ENCODE measurements around the gene STX10.
"Not testable (repeated sequence)": the region's sequence is repeated elsewhere in the genome, so short reads cannot be mapped to it uniquely, and the experiment has no call there.

The STX10 gene

DNA sequence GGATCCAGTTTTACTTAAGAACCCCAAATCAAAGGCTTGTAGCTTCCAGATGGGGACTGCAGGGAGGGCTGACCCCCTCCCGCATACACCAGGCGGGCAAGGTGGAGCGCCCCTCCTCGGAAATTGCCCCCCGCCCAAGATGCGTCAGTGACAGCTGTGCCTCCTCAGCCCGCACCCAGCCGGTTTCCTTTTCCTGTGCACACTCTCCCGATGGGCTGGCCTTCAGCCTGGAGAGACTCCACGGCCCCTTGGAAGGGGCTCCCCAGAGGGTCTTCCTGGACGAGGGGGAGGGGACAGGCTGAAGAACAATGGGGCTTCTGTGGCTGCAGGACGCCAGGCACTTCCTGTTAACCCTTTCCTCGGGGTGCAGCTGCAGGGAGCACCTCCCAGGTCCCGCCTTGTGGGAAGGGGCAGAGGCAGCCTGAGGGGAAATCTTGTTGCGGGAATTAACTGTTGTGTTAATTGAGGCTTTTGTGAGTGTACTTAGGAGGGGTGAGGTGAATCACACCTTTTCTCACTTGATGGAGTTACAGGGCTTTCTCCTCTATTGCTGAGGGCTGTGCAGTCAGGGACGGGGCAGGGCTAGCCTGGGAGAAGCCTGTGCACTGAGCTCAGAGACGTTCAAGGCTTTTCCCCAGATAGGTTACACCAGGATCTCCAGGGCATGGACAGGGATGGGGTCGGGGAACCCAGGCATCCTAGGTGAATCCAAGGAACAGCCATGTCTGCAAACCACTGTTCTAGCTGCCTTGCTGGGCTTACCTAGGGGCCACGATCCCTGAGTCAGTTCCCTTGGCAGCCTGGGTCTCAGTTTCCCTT, 14.4 kb upstream of the STX10 start:
- DNase-seq, result no peak

DNA sequence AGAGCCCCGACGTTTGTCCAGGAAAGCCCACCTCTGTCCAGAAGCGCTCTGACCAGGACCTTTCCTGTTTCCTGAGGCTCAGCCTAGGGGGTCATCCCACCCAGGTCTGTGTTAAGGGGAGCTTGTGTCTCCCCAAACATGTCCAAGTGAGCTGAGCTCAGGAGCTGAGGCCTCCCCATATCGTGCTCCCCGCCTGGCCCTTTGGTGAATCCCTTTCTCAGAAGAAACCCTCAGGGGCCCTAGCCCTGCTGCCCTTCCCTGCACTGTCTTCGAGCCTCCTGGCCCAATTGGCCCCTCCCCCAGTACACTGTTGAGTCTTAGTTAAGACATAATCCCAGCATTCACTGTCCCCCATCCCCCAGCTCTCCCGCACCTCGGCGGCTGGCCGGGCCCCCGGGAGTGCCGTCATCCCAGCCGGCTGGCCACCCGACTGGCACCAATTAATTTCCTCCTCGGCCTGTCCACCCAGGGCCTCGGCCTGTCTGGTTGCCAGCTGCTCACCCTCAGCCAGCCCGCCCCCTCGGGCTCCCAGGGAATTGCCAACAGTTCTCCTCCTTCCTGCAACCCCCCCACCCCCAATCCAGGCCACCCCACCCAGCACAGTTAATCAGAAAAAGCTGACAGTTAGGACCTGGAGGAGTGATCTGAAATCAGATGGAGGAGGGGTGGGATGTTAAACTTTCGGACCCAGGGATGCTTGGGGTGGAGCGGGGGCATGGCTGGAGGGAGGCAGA, 13.6 kb upstream of the STX10 start:
- peak; percentile 42 for DNase-seq

DNA sequence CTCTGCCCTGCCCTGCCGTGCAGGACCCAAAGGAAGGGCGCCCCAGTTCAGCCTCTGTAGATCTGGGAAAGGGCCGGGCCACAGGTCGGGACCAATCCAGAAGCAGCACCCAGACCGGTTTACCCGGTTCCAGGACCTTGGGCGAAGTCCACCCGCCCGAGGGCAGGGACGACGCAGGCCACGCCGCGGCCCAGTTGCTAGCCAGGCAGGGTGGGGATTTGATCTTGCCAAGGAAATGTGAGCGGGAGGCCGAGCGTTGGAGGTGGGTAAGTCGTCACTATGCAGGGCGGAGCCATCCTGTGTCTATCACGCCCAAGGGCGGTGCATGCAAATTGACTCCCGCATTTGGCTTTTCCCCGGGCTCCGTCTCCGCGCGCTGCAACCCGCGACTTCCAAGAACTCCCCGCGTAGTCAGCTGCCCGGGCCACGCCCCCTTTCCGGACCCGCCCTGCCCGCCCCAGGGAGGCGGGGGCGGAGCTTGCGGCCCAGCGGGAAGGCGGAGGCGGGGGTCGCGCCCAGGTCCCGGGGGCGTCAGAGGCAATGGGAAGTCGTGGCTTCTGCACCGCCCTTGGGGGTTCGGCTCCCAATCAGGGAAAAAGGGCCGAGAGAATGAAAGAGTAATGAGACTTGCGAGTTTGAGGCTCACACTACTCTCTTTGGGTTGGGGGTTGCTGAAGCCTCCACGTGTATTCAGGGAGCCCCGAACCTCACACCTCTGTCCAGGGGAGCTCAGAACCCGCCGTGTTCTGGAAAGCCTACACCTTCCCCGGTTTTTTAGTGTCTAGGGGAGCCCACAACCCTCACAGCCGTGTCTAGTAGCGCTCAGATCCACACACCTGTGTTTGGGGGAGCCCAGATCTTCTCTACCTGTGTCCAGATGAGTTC, 12.8 kb upstream of the STX10 start:
- peak; percentile 86 for DNase-seq

DNA sequence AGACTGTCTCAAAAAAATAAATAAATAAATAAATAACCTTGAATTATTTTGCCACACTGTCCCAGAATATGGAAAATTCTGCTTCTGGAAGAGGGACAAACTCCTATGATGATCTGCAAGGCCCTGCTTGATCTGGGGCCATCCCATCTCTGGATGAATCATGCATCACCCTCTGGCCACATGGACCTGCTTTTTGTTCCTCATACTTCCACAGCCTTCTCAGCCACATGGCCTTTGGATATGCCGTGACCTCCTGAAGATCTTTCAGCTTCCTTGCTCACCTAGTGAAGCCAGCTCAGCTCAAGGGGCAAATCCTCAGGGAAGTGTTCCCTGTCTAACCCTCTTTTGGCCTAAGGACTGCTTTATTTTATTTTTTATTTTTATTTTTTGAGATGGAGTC, 10.4 kb upstream of the STX10 start:
- no peak for DNase-seq

GRCh38 chr19:13159713-13160112, 9.5 kb upstream of the STX10 start:
- no peak for DNase-seq

GRCh38 chr19:13155472-13156359, 5.5 kb upstream of the STX10 start:
- DNase-seq, result peak; percentile 70

DNA sequence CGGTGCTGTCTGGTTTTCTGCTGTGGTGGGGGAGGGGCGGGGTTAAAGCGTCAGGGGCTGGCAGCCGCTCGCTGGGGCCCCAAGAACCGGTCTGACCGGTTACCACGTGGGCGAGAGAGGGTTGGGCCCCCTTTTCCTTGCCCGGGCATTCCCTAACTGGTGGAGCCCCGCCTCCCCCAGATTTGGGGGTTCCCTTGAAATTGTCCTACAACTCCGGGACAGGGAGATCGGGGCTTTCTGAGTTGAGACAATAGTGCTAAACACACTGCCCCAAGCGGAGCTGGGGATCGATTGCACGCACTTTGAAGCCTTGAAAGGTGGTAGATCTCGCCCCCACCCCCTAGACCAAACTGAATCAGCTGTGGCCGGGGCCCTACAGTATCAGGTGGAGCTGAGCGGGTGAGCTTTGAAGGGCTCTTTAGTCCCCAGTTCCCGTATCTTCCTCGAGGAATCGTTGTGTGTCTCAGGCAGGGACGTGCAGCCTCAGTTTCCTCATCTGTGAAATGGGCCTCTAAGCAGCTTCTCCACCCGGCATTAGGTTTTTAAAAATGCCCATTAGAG, 4.8 kb upstream of the STX10 start:
- peak; percentile 78 for DNase-seq

GRCh38 chr19:13154241-13154778, 4.1 kb upstream of the STX10 start:
- DNase-seq, result peak; percentile 64

DNA sequence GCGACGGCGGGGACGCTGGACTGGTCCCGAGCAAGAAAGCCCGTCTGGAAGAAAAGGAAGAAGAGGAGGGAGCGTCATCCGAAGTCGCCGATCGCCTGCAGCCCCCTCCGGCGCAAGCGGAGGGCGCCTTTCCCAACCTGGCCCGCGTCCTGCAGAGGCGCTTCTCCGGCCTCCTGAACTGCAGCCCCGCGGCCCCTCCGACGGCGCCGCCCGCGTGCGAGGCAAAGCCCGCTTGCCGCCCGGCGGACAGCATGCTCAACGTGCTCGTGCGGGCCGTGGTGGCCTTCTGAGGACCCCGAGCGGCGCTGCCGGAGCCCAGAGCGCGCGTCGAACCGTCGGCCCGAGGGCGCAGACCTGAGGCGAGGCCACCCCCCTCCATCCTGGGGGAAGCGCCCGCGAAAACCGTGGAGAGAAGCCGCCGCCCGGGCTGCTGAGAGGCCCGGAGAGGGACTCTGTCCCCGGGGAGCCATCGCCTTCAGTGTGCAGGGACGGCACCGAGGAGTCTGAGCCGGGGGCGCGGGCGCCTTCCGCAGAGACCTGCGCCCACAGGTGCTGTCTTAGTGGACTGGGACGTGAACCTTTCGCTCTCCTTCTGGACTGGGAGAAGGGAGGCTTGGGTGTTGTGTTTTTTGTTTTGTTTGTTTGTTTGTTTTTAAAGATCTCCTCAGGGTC, 3.5 kb upstream of the STX10 start:
- peak; percentile 35 for DNase-seq

DNA sequence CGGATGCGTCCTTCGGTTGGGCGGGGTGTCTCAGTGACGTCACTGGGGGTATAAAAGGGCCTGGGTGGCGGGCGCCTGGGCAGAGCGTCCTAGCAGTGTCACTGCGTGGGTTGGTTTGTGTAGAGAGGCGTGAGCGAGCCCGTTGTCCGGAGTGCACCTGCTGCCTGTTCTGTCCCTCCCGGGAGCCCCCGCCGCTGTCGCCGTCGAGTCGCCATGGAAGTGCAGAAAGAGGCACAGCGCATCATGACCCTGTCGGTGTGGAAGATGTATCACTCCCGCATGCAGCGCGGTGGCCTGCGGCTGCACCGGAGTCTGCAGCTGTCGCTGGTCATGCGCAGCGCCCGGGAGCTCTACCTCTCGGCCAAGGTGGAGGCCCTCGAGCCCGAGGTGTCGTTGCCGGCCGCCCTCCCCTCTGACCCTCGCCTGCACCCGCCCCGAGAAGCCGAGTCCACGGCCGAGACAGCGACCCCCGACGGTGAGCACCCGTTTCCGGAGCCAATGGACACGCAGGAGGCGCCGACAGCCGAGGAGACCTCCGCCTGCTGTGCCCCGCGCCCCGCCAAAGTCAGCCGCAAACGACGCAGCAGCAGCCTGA, 2.9 kb upstream of the STX10 start:
- DNase-seq, result peak; percentile 94

DNA sequence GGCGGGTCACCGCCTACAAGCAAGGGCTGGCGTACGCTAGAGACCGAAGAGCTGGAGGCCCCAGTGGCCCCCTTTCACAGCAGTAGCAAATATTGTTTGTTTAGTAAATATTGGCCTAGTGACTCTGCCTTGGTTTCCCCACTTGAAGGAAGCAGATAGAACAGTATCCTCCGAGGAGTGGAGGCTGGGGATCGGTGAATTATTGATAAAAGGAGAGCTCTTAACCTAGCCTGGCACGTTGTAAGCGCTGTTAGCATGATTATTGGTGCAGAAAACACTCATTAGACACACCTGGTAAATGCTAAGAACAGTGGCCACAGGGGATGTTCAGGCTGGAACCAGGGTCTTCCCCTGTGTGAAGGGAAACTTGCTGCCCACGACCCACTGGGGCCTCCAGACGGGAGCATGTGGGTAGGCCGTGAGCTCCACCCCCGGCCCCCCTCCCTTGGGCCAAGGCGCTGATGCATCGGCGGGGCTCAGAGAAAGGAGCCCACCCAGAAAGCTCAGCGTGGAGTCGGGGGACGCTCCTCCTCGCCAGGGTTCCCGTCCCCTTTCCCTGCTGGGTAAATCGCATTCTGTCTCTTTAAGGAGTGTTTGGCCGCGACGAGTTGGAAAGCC, 2.3 kb upstream of the STX10 start:
- DNase-seq, result no peak

DNA sequence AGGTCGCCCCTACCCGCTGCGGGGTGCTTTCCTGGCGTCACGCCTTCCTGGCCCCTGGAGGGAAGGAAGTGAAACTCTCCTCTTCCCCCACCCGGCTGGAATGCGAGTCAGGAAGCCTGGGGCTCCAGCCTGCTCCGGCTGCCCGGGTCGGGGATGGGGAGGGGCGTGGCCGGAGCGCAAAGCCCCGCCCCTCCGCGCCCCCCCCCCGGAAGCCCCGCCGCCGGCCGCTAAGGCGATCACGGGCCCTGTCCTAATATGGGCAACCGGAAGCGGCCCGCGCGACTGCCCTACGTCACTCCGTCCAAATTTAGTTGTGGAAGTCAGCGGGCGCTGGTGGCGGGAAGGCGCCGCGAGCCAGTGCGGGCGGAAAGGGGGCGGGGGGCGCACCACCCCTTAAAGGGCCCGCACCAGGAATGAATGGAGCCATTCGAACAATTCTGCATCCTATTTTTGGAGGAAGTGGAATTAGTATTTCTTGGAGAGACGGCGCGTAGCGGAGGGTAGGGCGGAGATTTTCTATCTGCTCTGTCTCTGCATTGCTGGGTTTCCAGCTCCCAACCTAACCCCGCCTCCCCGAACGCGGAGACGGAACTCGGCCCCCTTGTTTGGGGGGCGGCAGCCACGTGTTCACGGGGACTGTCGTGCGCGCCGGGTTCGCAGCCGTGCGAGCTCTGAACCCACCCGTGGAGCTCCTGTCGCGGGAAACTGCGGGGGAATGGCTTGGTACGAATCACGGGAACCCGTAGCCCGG, 1.6 kb upstream of the STX10 start:
- peak; percentile 95 for DNase-seq

DNA sequence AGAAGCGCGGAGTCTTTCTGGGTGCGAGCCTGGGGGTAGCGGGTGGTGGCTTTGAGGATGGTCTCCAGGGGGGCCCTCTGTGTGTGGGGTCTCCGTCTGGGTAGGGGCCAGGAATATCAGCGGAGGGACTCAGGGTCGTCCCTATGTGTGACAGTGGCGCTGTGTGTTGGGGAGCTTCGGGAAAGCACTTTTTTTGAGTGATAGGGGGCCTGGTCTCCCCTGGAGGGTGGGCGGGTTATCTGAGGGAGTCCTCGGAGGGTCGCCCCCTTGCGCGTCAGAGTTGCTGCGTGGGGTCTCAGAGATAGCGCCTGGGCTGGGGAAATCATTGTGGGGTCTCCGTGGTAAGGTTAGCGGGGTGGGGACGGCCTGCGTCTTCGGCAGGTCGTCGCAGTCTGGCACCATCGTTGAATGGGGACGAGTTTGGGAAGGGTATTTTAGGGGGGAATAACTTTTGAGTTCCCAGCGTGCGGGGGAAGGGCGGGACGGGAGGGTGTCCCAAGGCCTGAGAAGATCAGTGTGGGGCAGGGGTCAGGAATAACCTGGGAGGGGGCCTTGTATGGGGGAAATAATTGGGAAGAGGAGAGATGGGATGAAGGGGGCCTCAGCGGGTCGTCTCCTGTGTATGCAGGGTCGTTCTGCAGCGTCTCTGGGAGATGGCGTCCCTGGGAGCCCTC, 893 bp upstream of the STX10 start:
- peak; percentile 38 for DNase-seq

GRCh38 chr19:13149628-13150186, 468 bp downstream of the STX10 start:
- DNase-seq, result no peak

GRCh38 chr19:13149173-13149627, 975 bp downstream of the STX10 start:
- not testable (repeated sequence) for DNase-seq

DNA sequence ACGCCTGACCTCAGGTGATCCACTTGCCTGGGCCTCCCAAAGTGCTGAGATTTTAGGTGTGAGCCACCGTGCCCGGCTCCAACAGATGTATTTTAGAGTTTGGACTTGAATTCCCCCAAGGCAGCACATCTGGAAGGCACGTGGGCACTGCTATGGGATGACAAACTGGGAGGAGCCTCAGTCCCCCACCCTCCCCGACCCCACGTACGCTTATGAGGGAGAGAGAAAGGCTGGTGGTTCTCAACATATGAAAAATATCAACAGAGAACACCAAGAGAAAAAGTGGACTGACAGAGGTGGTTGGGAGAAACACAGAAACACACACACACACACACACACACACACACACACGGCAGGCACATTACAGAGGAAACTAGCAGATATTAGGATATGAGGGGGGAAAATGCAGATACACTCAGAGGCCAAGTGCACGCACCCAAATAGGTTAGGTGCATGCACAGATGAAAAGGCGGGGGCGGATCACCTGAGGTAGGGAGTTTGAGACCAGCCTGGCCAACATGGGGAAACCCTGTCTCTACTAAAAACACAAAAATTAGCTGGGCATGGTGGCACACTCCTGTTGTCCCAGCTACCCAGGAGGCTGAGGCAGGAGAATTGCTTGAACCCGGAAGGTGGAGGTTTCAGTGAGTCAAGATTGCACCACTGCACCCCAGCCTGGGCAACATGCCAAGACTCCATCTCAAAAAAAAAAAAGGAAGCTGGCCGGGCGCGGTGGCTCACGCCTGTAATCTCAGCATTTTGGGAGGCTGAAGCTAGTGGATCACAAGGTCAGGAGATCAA, 3.2 kb downstream of the STX10 start:
- DNase-seq, result no peak

DNA sequence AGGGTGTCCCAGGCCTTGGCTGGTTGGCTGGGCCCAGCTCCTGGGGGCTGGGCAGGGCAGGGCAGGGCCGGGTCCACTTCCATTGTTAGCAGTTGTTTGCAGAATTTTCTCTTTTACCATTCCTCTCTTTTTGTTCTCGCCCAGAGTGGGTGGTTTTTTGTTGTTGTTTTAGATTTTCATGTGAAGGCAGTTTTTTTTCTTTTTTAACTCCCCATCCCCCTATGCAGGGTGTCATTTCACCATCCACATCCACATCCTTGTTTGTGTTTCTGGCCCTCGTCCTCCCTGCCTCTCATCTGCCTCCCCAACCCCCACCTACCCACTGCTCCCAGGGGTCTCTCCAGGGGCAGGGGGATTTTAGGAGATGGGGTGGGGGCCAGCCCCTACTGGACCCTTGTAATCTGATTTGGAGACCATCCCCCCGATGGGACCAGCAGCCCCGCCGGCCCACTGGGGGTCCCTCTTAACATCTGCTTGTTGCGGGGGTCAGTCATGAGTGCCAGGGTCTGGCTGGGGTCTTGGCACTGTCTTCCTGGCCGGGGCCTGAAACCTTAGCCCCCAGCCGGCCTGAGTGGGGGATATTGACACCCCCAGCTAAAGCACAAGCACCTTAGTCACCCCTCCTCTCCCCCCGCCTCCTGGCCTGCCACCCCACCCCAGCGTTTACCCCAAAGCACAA, 10.4 kb downstream of the STX10 start:
- DNase-seq, result no peak
